Thyroid gland (tissue), 4 donors: Measurements from ENCODE around the gene ZBP1.

Experiments
- CTCF ChIP-seq, 6 experiments: fragments of 200-600 bp in 3 of 6; fragments of 450-650 bp in 3 of 6; sonication (generic) in 3 of 6; IDR thresholded peaks; one replicate each; pipeline ENCODE4 v1.5.1; 2016 to 2019; ENCODE audit warnings: antibody characterized with exemption in 6 of 6, mild to moderate bottlenecking in 2 of 6, inconsistent platforms in 1 of 6, moderate library complexity in 1 of 6
- POLR2A ChIP-seq, 2 donors: fragments of 450-650 bp; IDR thresholded peaks; one replicate each; pipeline ENCODE4 v1.6.1; 2017; ENCODE audit warnings: antibody characterized with exemption in 2 of 2, mild to moderate bottlenecking in 2 of 2, moderate library complexity in 1 of 2

- TF ChIP-seq CTCF (IDR thresholded peaks at IDR 0.05) (peak; percentile 47 to 86 (median 64)), POLR2A (IDR thresholded peaks at IDR 0.05) (no peak)
Measured at GRCh38 chr20:57594092-57594951, 25.9 kb downstream of the ZBP1 start.
